Neuronal stem cell (in vitro differentiated cells): ENCODE measurements around the gene LUC7L3.

Source experiments
- DNase-seq: peaks from one replicate; pipeline ENCODE4 v3.0.0-alpha.2; 2013; ENCODE audit warnings: low spot score
- H2AFZ ChIP-seq: one replicate; pipeline ENCODE4 v1.6.1; 2013; ENCODE audit warnings: mild to moderate bottlenecking, low read length, inconsistent platforms
- H2AK5ac ChIP-seq: 2 replicates; pipeline ENCODE4 v1.6.1; 2013; ENCODE audit warnings: low read depth, mild to moderate bottlenecking, inconsistent platforms, low read length, moderate library complexity, mixed read lengths
- H2BK120ac ChIP-seq: 2 replicates; pipeline ENCODE4 v1.6.1; 2013; ENCODE audit warnings: low read depth, mild to moderate bottlenecking, inconsistent platforms, low read length, moderate library complexity, mixed read lengths
- H2BK12ac ChIP-seq: one replicate; pipeline ENCODE4 v1.6.1; 2013; ENCODE audit warnings: low read length, inconsistent platforms
- H2BK15ac ChIP-seq: 2 replicates; pipeline ENCODE4 v1.6.1; 2013; ENCODE audit warnings: mild to moderate bottlenecking, low read length, inconsistent platforms, mixed read lengths
- H2BK5ac ChIP-seq: one replicate; pipeline ENCODE4 v1.6.1; 2013; ENCODE audit warnings: inconsistent platforms, mild to moderate bottlenecking, low read length, moderate library complexity
- H3K14ac ChIP-seq: one replicate; pipeline ENCODE4 v1.6.1; 2013; ENCODE audit warnings: low read length, inconsistent platforms
- H3K18ac ChIP-seq: 2 replicates; pipeline ENCODE4 v1.6.1; 2013; ENCODE audit warnings: low read length, inconsistent platforms
- H3K23ac ChIP-seq: 2 replicates; pipeline ENCODE4 v1.6.1; 2013; ENCODE audit warnings: low read depth, mild to moderate bottlenecking, mixed read lengths, low read length, inconsistent platforms; ENCODE audit not compliant: poor library complexity
- H3K27ac ChIP-seq: replicated peaks from 3 replicates; pipeline ENCODE4 v1.5.1; 2013; ENCODE audit warnings: low read length, inconsistent platforms
- H3K27me3 ChIP-seq, 3 experiments: 2 replicates each; pipeline ENCODE4 v1.6.1; 2013; ENCODE audit warnings: low read length in 3 of 3, mild to moderate bottlenecking in 2 of 3, inconsistent platforms in 1 of 3, low read depth in 1 of 3, mixed read lengths in 1 of 3, moderate library complexity in 1 of 3; ENCODE audit not compliant: control insufficient read depth in 3 of 3, insufficient read depth in 3 of 3
- H3K36me3 ChIP-seq, 2 donors: replicated peaks in 1 of 2; 2 replicates each; pipeline ENCODE4 v1.6.1; 2013; ENCODE audit warnings: low read length in 2 of 2; ENCODE audit not compliant: control insufficient read depth in 2 of 2, insufficient read depth in 2 of 2
- H3K4ac ChIP-seq: 2 replicates; pipeline ENCODE4 v1.6.1; 2013; ENCODE audit warnings: inconsistent platforms, mild to moderate bottlenecking, low read length, moderate library complexity
- H3K4me1 ChIP-seq, 2 donors: 1 replicate in 1 of 2; 2 replicates in 1 of 2; pipeline ENCODE4 v1.6.1; 2013; ENCODE audit warnings: low read length in 2 of 2, low read depth in 1 of 2; ENCODE audit not compliant: control insufficient read depth in 2 of 2, insufficient read depth in 1 of 2
- H3K4me2 ChIP-seq: one replicate; pipeline ENCODE4 v1.6.1; 2013; ENCODE audit warnings: mild to moderate bottlenecking, low read length, inconsistent platforms; ENCODE audit not compliant: insufficient read depth, poor library complexity, severe bottlenecking
- H3K4me3 ChIP-seq, 2 donors: 2 replicates each; pipeline ENCODE4 v1.5.1; 2013; ENCODE audit warnings: low read length in 2 of 2, mild to moderate bottlenecking in 2 of 2, inconsistent platforms in 1 of 2, moderate library complexity in 1 of 2
- H3K79me1 ChIP-seq: one replicate; pipeline ENCODE4 v1.6.1; 2013; ENCODE audit warnings: low read depth, mild to moderate bottlenecking, inconsistent platforms, low read length, moderate library complexity
- H3K9ac ChIP-seq: one replicate; pipeline ENCODE4 v1.6.1; 2013; ENCODE audit warnings: mild to moderate bottlenecking, low read depth, low read length, inconsistent platforms; ENCODE audit not compliant: poor library complexity
- H3K9me3 ChIP-seq, 2 donors: replicated peaks in 1 of 2; 2 replicates each; pipeline versions ENCODE3 to v1.6.1; 2013; ENCODE audit warnings: low read length in 2 of 2, mild to moderate bottlenecking in 2 of 2, inconsistent platforms in 1 of 2, low read depth in 1 of 2, mixed read lengths in 1 of 2, moderate library complexity in 1 of 2; ENCODE audit not compliant: control insufficient read depth in 2 of 2, insufficient read depth in 1 of 2
- H4K8ac ChIP-seq: one replicate; pipeline ENCODE4 v1.6.1; 2013; ENCODE audit warnings: low read depth, mild to moderate bottlenecking, inconsistent platforms, low read length, moderate library complexity
- H4K91ac ChIP-seq: one replicate; pipeline ENCODE4 v1.6.1; 2013; ENCODE audit warnings: low read length, low read depth, mild to moderate bottlenecking, inconsistent platforms; ENCODE audit not compliant: poor library complexity
- WGBS, 2 donors: extraction: QIAGEN DNeasy Blood & Tissue Kit; methylation state at CpG; one replicate each; pipeline ENCODE4 v1.1.7; 2013; ENCODE audit warnings: missing lambda C conversion rate in 2 of 2, mixed read lengths in 1 of 2; ENCODE audit not compliant: insufficient read length in 2 of 2, insufficient replicate concordance in 1 of 2; ENCODE audit errors: extremely low coverage in 2 of 2; 5-methylcytosine and 5-hydroxymethylcytosine counted together

Gene LUC7L3

DNA sequence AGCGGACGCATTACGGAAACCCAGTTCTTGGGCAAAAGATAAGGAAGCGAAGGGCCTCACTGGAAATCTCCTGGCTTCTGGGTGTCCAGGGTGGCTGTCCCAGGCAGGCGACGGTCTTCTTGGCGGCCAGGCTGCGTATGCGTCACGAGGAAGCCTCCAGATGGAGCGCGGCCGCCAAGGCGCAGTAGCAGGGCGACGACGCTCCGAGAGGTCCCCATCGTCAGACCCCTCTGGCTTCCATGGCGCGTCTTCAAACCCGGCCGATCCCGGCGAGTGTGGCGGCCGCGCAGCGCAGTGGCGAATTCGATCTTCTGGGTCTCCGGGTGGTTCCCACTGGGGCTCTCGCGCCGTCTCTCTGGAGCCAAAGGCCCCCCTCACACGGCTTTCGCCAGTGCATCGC, 61.8 kb downstream of the LUC7L3 start:
- Histone ChIP-seq H3K4me1 (no peaks in the 10 kb centered on the region), H2BK15ac (no peak overlapping the region), H3K9me3 (no peaks in the 10 kb centered on the region), H3K4ac (no peak overlapping the region), H3K4me3 (no peak overlapping the region), H3K14ac (no peak overlapping the region), H2BK5ac (no peak overlapping the region), H3K79me1 (no peaks in the 10 kb centered on the region), H3K18ac (peak overlapping the region; percentile 80), H4K91ac (no peak overlapping the region), H3K23ac (no peak overlapping the region), H3K9ac (peak overlapping the region; percentile 2), H2AK5ac (no peak overlapping the region), H2BK120ac (no peak overlapping the region), H4K8ac (no peak overlapping the region), H3K4me2 (no peak overlapping the region), H3K27me3 (no peaks in the 10 kb centered on the region), H2BK12ac (no peak overlapping the region), H2AFZ (no peak overlapping the region), H3K36me3 (no peaks in the 10 kb centered on the region), H3K27ac (no peak overlapping the region)
- no CpG with 5 or more reads among the region's 38 CpGs for WGBS, 2 donors
- DNase-seq: no peak

DNA sequence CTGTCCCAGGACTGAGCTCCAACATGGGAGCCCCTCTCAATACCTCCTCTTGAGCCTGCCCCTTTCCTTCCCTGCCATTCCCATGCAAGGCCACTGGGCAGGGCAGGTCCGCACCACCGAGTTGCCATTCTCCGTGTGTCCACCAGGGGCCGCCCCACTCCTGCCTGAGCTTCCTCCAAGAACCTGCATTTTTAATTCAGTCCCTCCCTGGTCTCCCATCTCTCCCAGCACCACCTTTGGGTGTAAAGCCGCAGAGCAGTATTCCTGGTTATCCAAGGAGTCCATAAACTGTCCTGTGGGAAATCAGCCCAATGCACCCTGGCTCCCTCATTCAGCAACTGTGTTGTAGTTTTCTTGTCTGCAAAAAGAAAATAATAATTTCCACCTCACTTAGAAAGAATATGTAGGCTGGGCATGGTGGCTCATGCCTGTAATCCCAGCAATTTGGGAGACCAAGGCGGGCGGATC, 63.8 kb downstream of the LUC7L3 start:
- no peak overlapping the region for H2BK120ac ChIP-seq
- H3K4ac ChIP-seq: no peak overlapping the region
- H3K4me2 ChIP-seq: no peak overlapping the region
- H2AFZ ChIP-seq: peak overlapping the region; percentile 24
- peaks cover 1 to 3% of the 10 kb centered on the region in 2 donors for H3K4me1 ChIP-seq
- H3K14ac ChIP-seq: no peak overlapping the region
- no CpG with 5 or more reads among the region's 7 CpGs for WGBS, 2 donors
- no peak overlapping the region for H2AK5ac ChIP-seq
- H3K36me3 ChIP-seq: no peaks in the 10 kb centered on the region
- peak; percentile 82 for DNase-seq
- no peak overlapping the region for H2BK15ac ChIP-seq
- no peaks in the 10 kb centered on the region for H3K79me1 ChIP-seq
- H3K9me3 ChIP-seq: no peaks in the 10 kb centered on the region
- no peak overlapping the region for H3K23ac ChIP-seq
- no peak overlapping the region for H4K8ac ChIP-seq
- H3K27ac ChIP-seq: no peak overlapping the region
- no peak overlapping the region for H3K18ac ChIP-seq
- H2BK5ac ChIP-seq: no peak overlapping the region
- no peaks in the 10 kb centered on the region for H3K27me3 ChIP-seq
- no peak overlapping the region for H3K9ac ChIP-seq
- H4K91ac ChIP-seq: no peak overlapping the region
- no peak overlapping the region for H2BK12ac ChIP-seq
- no peak overlapping the region for H3K4me3 ChIP-seq

DNA sequence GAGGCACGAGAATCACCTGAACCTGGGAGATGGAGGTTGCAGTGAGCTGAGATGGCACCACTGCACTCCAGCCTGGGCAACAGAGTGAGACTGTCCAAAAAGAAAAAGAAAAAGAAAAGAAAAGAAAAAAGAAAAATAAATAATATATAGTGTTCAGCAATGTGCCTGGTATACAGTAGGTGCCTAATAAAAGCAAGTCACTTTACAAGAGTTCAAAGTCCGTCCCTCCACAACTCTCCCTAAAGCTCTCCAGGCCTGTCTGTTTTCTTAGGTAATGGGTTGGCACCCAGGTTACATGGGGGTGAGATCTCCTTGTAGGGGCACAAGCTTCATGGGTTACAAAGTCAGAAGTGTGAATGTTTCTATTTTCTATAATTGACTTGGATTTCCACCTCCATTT, 64.5 kb downstream of the LUC7L3 start:
- Histone ChIP-seq H3K79me1 (no peaks in the 10 kb centered on the region), H3K27ac (no peak overlapping the region), H2BK12ac (no peak overlapping the region), H2AFZ (no peak overlapping the region), H4K8ac (no peak overlapping the region), H2BK15ac (no peak overlapping the region), H3K14ac (no peak overlapping the region), H3K36me3 (no peaks in the 10 kb centered on the region), H3K9ac (no peak overlapping the region), H2AK5ac (no peak overlapping the region), H4K91ac (no peak overlapping the region), H3K4ac (no peak overlapping the region), H2BK120ac (no peak overlapping the region), H3K18ac (no peak overlapping the region), H3K4me2 (no peak overlapping the region), H3K23ac (no peak overlapping the region), H3K4me3 (no peak overlapping the region), H2BK5ac (no peak overlapping the region), H3K9me3 (no peaks in the 10 kb centered on the region), H3K27me3 (no peaks in the 10 kb centered on the region), H3K4me1 (peaks cover 1 to 3% of the 10 kb centered on the region in 2 donors)
- no CpG with 5 or more reads among the region's 2 CpGs for WGBS, 2 donors
- DNase-seq: no peak

DNA sequence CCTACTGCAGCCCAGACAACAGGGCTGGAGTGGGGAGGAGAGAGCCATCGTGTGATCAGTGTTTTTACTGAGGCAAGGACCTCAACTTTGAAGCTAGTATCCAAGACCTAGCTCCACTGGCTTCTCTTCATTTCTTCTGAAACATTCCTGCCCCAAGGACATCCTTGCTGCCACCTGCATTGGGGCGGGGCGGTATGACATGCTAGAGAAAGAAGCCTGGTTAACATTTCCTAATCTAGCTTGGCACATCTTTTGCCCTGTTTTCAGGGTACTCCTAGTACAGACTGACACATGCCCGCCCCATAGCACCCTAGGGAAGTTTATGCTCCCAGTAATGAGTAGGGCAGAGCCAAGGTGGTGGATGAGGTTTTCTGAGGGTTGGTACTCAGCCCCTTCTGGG, 65.7 kb downstream of the LUC7L3 start:
- Histone ChIP-seq H3K4me1 (peaks cover 3 to 4% of the 10 kb centered on the region in 2 donors), H2BK5ac (no peak overlapping the region), H2AFZ (no peak overlapping the region), H3K27ac (no peak overlapping the region), H3K9me3 (no peaks in the 10 kb centered on the region), H2BK120ac (no peak overlapping the region), H3K14ac (no peak overlapping the region), H4K8ac (no peak overlapping the region), H2BK15ac (peak overlapping the region; percentile 77), H2BK12ac (no peak overlapping the region), H3K4me3 (no peak overlapping the region), H2AK5ac (no peak overlapping the region), H3K23ac (no peak overlapping the region), H3K27me3 (no peaks in the 10 kb centered on the region), H4K91ac (no peak overlapping the region), H3K9ac (no peak overlapping the region), H3K79me1 (no peaks in the 10 kb centered on the region), H3K4me2 (no peak overlapping the region), H3K36me3 (no peaks in the 10 kb centered on the region), H3K18ac (peak overlapping the region; percentile 46), H3K4ac (no peak overlapping the region)
- no CpG with 5 or more reads among the region's 4 CpGs for WGBS, 2 donors
- DNase-seq: no peak
